Cerebellar cortex (tissue), 1 donor: ENCODE data around the gene RNF115.
"Not testable (repeated sequence)": the region's sequence is repeated elsewhere in the genome, so short reads cannot be mapped to it uniquely, and the experiment has no call there.

Experiments used
- DNase-seq: peaks from one replicate; pipeline ENCODE4 v3.0.0-alpha.2; 2015; ENCODE audit warnings: low spot score

Gene RNF115

DNA sequence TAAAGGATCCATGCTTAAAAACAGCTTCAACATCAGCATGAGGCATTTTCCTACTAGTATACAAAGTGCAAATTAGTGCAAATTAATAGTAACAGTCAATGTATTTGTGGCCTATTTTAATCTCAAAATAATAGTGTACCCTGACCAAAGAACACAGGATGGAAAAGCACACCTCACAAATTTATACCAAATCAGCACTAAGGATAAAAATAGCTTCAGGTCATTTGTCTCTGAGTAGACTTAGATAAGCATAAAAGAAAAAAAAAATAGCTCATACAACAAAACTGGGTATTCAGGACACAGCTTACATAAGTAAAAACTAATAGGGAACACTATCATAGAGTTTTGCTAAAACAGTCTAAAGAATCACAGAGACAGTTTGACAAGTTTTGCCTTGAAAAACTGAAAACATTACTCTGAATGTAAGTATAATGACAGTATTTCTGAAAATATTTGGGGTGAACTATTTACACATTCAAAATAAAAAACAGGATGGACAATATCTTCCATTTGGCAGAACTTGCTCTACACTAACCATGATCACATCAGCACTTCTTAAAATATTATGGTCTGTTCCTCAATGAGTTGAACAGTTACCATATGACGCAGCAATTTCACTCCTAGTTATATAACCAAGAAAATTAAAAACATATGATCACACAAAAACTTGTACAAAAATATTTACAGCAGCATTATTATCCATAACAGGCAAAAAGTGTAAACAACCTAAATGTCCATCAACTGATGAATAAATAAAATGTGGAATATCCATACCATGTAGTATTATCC is 46.3 kb downstream of the RNF115 start:
- no peak for DNase-seq

DNA sequence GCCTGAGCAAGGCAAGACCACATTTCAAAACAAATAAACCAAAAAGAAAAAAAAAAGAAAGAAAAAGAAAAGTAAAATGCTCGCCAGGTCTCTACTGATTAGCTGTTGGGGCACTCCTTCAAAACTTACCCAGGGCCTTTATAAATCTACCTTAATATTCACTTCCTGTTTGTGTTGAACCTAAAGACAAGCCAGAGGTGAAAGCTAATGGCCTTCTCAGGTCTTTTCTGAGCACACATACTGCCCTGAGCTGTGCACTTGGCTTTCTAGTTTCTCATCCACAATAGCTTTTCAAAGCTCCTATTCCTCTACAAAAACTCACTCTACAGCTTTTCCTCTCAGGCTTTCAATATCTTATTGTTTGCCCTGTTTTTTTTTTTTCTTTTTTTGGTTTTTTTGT is 50.5 kb downstream of the RNF115 start:
- DNase-seq, result no peak

DNA sequence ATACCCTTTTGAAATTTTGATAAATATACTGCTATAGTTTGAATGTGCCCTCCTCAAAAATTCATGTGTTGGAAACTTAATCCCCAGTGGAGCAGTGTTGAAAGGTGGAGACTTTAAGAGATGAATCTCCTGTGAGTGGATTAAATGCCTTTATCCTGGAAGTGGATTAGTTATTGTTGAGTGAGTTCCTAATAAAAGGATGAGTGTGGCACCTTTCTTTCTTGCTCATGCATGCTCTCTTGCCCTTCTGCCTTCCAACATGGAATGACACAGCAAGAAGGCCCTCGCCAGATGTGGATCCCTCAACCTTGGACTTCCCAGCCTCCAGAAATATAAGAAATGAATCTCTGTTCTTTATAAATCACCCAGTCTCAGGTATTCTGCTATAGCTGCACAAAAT is 52.8 kb downstream of the RNF115 start:
- no peak for DNase-seq

DNA sequence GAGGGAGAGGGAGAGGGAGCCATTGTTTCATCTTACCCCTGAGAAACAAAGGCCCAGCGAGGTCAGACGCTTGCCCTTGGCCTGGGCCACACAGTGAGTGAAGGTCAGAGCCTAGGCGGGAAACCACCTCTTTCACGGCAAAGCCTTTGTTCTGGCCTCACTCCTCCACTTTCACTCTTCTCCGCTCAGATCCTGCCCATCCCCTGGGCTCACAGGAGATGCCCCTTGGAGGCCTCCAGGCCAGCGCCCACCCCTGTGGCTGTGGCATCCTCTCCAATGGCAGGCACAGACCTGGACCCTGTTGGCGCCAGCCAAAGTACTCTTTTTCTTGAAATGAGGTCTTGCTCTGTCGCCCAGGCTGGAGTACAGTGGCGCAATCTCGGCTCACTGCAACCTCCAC is 55.9 kb downstream of the RNF115 start:
- not testable (repeated sequence) for DNase-seq

DNA sequence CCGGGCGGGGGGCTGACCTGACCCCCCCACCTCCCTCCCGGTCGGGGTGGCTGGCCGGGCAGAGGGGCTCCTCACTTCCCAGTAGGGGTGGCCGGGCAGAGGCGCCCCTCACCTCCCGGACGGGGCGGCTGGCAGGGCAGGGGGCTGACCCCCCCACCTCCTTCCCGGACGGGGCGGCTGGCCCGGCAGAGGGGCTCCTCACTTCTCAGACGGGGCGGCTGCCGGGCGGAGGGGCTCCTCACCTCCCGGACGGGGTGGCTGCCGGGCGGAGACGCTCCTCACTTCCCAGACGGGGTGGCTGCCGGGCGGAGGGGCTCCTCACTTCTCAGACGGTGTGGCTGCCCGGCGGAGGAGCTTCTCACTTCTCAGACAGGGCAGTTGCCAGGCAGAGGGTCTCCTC is 57.0 kb downstream of the RNF115 start:
- not testable (repeated sequence) for DNase-seq

DNA sequence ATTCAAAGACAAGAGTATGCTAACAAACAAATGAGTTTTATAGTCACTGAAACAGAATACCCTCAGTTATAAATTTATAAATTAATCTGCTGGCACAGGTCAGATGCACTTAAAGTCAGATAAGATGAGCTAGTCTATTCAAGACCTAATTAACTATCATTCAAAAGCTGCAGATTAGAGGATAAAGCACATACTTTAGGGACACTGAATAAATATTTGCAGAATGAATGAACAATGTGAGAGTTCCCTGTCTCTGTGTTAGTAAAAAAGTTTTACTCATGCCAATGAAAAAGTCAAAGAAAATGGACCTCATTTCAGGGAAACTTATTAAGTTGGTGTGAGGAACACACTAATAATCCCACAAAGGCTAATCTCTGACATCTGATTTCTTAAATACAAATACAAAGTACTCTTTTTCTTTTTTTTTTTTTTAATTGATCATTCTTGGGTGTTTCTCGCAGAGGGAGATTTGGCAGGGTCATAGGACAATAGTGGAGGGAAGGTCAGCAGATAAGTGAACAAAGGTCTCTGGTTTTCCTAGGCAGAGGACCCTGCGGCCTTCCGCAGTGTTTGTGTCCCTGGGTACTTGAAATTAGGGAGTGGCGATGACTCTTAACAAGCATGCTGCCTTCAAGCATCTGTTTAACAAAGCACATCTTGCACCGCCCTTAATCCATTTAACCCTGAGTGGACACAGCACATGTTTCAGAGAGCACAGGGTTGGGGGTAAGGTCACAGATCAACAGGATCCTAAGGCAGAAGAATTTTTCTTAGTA is 58.1 kb downstream of the RNF115 start:
- DNase-seq, result not testable (repeated sequence)

DNA sequence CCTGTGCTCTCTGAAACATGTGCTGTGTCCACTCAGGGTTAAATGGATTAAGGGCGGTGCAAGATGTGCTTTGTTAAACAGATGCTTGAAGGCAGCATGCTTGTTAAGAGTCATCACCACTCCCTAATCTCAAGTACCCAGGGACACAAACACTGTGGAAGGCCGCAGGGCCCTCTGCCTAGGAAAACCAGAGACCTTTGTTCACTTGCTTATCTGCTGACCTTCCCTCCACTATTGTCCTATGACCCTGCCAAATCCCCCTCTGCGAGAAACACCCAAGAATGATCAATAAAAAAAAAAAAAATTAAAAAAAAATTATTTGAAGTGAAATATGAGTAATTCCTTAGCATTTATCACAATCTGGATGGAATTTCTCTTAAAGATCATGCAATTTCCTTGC is 58.8 kb downstream of the RNF115 start:
- not testable (repeated sequence) for DNase-seq

DNA sequence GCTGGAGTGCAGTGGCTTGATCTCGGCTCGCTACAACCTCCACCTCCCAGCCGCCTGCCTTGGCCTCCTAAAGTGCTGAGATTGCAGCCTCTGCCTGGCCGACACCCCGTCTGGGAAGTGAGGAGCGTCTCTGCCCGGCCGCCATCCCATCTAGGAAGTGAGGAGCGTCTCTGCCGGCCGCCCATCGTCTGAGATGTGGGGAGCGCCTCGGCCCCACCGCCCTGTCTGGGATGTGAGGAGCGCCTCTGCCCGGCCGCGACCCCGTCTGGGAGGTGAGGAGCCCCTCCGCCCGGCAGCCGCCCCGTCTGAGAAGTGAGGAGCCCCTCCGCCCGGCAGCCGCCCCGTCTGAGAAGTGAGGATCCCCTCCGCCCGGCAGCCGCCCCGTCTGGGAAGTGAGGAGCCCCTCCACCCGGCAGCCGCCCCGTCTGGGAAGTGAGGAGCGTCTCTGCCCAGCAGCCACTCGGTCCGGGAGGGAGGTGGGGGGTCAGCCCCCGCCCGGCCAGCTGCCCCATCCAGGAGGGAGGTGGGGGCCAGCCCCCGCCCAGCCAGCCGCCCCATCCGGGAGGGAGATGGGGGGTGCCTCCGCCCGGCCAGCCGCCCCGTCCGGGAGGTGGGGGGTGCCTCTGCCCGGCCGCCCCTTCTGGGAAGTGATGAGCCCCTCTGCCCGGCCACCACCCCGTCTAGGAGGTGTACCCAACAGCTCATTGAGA is 59.5 kb downstream of the RNF115 start:
- DNase-seq, result not testable (repeated sequence)

DNA sequence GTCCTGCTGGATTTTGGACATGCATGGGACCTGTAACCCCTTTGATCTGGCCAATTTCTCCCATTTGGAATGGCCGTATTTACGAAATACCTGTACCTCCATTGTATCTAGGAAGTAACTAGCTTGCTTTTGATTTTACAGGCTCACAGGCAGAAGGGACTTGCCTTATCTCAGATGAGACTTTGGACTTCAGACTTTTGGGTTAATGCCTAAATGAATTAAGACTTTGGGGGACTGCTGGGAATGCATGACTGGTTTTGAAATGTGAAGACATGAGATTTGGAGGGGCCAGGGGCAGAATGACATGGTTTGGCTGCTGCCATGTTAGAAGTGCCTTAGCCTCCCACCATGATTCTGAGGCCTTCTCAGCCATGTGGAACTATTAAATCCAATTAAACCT is 61.9 kb downstream of the RNF115 start:
- DNase-seq, result not testable (repeated sequence)

DNA sequence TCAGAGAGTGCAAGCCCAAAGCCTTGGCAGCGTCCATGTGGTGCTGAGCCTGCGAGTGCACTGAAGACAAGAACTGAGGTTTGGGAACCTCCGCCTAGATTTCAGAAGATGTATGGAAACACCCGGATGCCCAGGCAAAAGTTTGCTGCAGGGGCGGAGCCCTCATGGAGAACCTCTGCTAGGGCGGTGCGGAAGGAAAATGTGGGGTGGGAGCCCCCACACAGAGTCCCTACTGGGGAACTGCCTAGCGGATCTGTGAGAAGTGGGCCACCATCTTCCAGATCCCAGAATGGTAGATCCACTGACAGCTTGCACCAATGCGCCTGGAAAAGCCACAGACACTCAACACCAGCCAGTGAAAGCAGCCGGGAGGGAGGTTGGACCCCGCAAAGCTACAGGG is 62.4 kb downstream of the RNF115 start:
- DNase-seq, result not testable (repeated sequence)

DNA sequence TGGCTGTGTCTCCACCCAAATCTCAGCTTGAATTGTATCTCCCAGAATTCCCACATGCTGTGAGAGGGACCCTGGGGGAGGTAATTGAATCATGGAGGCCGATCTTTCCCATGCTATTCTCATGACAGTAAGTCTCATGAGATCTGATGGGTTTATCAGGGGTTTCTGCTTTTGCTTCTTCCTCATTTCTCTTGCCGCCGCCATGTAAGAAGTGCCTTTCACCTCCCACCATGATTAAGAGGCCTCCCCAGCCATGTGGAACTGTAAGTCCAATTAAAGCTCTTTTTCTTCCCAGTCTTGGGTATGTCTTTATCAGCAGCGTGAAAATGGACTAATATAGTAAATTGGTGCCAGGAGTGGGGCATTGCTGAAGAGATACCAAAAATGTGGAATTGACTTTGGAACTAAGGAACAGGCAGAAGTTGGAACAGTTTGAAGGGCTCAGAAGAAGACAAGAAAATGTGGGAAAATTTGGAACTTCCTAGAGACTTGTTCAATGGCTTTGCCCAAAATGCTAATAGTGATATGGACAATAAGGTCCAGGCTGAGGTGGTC is 63.4 kb downstream of the RNF115 start:
- DNase-seq, result not testable (repeated sequence)

DNA sequence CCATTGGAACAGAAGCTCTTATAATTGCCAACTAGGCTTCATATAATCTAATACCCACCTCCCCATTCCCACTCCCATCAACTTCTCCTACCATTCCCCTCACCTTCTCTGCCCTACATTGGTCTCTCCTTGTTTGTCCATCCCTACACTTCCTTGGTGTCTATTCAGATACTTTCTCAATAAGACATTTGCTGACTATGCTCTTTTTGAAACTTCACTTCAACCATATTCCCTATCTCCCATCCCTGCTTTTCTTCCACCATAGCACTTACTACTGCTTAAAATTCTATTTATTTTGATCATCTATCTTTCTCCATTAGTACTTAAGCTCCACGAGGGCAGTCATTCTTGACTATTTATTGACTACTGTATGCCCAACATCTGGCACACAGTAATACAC is 64.2 kb downstream of the RNF115 start:
- no peak for DNase-seq

DNA sequence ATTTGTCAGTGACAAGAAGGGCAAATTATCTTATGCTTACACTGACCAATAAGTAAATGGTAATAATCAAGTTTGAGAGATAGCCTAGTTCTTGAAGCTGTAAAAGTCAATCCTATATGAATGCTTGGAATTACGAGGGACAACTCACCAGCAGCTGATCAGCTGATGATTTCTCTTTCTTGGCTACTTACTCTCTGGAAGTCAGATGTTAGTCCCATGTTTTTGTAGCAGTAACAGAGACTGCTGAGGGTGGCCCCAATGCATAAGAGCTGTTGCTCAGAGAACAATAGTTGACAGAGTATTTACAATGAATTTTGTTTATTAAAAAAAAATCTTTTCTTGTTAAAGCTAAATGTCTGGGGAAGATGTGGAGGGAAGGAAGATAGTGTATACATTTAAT is 65.3 kb downstream of the RNF115 start:
- DNase-seq, result no peak

DNA sequence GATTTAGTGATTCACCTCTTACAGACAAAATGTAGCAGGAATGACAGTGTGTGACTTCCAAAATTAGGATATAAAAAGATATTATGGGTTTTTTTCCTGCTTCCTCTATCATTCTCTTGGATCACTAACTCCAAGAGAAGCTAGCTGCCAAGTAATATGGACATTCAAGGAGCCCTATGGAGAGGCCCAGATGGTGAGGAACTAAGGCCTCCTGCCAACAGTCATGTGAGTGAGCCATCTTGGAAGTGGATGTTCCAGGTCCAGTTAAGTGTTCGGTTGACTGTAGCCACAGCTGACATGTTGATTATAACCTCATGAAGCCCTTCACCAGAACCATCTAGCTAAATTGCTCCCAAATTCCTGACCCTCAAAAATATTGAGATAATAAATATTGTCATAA is 65.8 kb downstream of the RNF115 start:
- peak; percentile 98 for DNase-seq

DNA sequence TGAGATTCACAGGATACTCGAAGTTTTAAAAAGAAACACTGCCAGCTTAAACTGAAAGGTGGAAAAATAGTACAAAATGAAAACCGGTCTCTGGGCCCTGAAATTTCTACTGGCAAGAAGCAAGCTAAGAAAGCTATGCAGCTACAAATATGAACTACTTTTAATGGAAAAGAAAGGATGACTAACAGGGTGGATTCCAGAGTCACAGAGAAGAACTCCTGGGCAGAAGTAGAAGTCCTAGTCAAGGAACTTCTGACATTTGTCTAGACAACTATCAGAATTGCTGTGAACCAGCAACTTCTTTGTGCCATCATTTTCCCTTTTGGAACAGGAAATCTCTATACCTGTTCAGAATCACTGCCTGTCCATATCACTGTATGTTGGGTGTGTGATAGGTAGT is 66.5 kb downstream of the RNF115 start:
- peak; percentile 15 for DNase-seq

DNA sequence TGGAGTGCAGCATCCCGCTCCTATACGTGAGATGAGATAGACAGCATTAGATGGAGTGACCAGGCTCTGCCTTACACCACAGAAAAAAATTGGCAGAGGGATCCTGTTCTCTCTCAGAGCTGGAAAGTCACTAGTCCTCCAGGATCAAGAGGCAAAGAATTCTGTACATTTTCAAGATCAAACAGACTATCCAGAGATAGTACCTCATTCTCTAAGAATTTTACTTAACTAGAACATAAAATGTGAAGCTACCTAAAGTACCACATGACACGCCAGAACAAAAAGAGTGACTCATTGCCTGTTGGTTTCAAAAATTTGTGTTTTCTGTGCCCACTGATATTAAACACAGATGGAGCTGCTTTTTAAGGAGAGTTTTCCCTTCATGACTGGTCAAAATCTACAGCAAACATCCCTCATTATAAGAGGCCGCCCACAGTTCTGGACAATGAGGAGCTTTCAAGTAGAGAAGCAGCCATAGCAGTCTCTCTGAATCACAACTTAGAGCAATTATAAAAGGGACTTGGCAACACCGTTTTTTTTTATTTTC is 72.3 kb downstream of the RNF115 start:
- peak; percentile 48 for DNase-seq

DNA sequence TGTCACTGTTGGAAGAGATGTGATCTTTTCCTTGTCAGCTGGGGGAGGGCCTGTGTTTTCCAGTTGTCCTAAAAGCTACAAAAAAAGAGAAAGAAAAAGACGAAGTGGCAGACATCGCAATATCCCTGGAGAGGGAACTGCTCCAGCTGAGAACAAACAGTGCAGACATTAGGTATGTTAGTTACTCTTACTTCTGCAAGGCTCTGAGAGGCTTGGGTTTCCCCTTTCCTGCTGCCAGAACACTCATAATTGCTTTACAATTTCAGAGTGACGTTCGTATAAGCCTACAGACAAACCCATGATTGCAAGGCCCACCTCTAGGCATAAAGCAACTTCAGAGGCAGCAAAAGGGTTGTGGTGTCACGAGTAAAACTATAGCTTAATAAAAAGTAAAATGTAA is 73.5 kb downstream of the RNF115 start:
- no peak for DNase-seq

DNA sequence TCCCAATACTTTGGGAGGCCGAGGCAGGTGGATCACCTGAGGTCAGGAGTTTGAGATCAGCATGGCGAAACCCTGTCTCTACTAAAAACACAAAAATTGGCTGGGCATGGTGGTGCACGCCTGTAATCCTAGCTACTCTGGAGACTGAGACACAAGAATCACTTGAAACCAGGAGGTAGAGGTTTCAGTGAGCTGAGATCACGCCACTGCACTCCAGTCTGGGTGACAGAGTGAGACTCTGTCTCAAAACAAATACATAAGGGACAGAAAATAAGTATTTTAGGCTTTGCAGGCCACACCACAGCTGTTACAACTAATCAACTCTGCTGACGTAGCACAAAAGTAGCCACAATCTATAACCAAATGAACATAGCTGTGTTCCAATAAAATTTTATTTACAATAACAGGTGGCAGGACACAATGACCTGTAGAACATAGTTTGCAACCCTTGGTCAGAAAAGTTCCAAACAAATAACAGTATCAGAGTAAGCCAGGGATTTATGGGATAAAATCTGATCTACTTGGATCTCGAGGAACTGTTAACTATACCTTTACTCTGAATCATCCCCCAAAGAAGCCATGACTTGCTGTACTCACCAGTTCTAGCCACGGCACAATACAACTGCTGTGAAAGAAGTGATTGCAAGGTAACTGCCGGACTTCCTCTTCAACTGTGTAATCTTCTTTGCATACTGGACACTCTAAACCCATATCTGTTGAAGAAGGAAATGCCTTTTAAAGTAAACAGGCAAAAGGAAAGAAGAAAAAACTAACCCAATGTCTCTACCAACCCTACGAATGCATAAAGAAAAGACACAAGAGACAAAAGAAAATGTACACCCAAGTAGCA is 76.3 kb downstream of the RNF115 start:
- no peak for DNase-seq

DNA sequence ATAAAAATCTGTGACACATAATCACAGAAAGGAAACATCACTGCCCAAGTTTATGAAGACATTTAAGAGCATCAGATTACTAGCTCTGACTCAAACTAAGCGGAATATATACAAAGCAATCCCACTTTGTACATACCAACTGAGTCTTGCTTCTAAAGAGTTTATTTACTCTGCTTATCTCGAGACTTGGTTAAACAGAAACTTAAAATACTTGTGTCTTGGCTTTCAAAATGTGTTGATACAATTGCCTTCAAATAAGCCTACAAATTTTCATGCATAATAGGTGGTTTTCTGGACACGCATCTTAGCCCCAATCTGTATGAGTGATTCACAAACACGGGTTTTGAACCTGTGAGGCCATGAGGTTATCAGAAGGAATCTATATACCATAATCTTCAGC is 83.6 kb downstream of the RNF115 start:
- DNase-seq, result no peak

DNA sequence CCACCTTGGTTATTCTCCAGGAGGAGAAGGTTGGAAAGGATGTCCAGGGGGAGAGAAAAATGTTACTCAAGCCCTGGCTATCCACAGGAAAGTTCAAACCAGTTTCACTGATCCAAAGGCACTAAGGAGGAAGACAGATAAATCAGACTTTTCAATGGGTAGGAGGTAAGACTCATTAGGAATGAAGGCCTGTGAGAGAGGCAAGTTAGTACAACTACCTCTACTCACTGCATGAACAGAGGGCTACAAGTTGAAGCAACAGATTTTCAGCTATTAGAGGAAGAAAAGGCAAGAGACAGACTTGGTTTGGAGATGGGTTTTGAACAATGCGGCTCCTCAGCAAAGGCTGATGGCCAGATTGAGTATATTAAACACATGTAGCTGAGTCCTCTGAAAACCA is 87.7 kb downstream of the RNF115 start:
- DNase-seq, result no peak

DNA sequence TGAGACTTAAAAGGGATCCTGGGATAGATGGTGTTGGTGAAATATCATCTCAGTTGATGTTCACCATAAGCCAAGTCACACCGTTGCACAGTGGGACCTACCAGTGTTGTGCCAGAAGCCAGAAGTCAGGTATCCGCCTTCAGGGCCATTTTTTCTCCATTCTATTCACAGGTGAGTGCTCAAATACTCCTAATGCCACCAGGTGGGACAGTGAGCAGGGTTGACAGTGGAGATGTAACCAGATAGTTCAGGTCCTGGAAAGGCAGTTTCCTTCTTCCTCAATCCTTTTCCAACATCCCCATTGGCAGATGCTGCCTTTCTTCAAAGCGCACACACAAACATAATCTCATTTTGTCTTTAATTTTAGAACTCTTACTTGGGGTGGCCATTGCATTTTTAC is 93.0 kb downstream of the RNF115 start:
- no peak for DNase-seq
